CD14-positive monocyte (primary cell): ENCODE data around the gene VKORC1L1. TPM values are rescaled to one million over a fixed set of nuclear protein-coding genes. Genes with fewer than 3 reads are reported as not detected.
"Not testable (repeated sequence)": the region's sequence is repeated elsewhere in the genome, so short reads cannot be mapped to it uniquely, and the experiment has no call there.

Experiments used
- DNase-seq, 3 donors: peaks; one replicate each; pipeline ENCODE4 v3.0.0-alpha.2; 2011 to 2022
- H2AFZ ChIP-seq: 2 replicates; pipeline ENCODE4 v1.6.0; 2012; ENCODE audit warnings: mild to moderate bottlenecking, low read depth, low read length, inconsistent platforms; ENCODE audit not compliant: insufficient read depth, poor library complexity, severe bottlenecking
- H3K27ac ChIP-seq, 2 donors: 1 replicate in 1 of 2; 2 replicates in 1 of 2; pipeline ENCODE4 v1.5.1; 2012 to 2013; ENCODE audit warnings: low read length in 2 of 2, control low read depth in 1 of 2, inconsistent platforms in 1 of 2, low read depth in 1 of 2, mild to moderate bottlenecking in 1 of 2
- H3K27me3 ChIP-seq, 2 donors: one replicate each; pipeline versions ENCODE4 v1.6.0 to v1.6.1; 2011 to 2013; ENCODE audit warnings: low read length in 2 of 2; ENCODE audit not compliant: control insufficient read depth in 2 of 2, insufficient read depth in 2 of 2
- H3K36me3 ChIP-seq, 2 donors: replicated peaks in 1 of 2; 1 replicate in 1 of 2; 2 replicates in 1 of 2; pipeline versions ENCODE4 v1.5.1 to v1.6.1; 2012 to 2013; ENCODE audit warnings: low read length in 2 of 2, control low read depth in 1 of 2, inconsistent platforms in 1 of 2, mild to moderate bottlenecking in 1 of 2; ENCODE audit not compliant: insufficient read depth in 2 of 2, control insufficient read depth in 1 of 2
- H3K4me1 ChIP-seq, 2 donors: 1 replicate in 1 of 2; 2 replicates in 1 of 2; pipeline versions ENCODE4 v1.5.1 to v1.6.1; 2012 to 2013; ENCODE audit warnings: low read length in 2 of 2, control low read depth in 1 of 2, inconsistent platforms in 1 of 2, mild to moderate bottlenecking in 1 of 2, moderate library complexity in 1 of 2; ENCODE audit not compliant: insufficient read depth in 2 of 2, control insufficient read depth in 1 of 2
- H3K4me2 ChIP-seq: replicated peaks from 2 replicates; pipeline ENCODE3; 2012; ENCODE audit warnings: low read length, moderate library complexity, mild to moderate bottlenecking; ENCODE audit not compliant: poor library complexity, severe bottlenecking; ENCODE audit errors: extremely low read depth
- H3K4me3 ChIP-seq, 3 experiments: fragments of 200-600 bp in 1 of 3; sonication (generic) in 1 of 3; replicated peaks in 1 of 3; 1 replicate in 2 of 3; 2 replicates in 1 of 3; pipeline ENCODE4 v1.5.1; 2011 to 2013; ENCODE audit warnings: low read length in 3 of 3, mild to moderate bottlenecking in 3 of 3, control low read depth in 2 of 3, low read depth in 2 of 3, inconsistent platforms in 1 of 3, moderate library complexity in 1 of 3
- H3K79me2 ChIP-seq: 2 replicates; pipeline ENCODE4 v1.6.0; 2012; ENCODE audit warnings: mild to moderate bottlenecking, control low read depth, inconsistent platforms, low read length, moderate library complexity; ENCODE audit not compliant: insufficient read depth
- H3K9ac ChIP-seq: 2 replicates; pipeline ENCODE4 v1.6.0; 2017; ENCODE audit warnings: low read length, mild to moderate bottlenecking; ENCODE audit not compliant: insufficient read depth, poor library complexity, severe bottlenecking
- H3K9me3 ChIP-seq, 2 donors: replicated peaks in 1 of 2; 1 replicate in 1 of 2; 2 replicates in 1 of 2; pipeline versions ENCODE4 v1.5.1 to v1.6.1; 2012 to 2013; ENCODE audit warnings: low read length in 2 of 2, control low read depth in 1 of 2; ENCODE audit not compliant: control insufficient read depth in 1 of 2, insufficient read depth in 1 of 2
- H4K20me1 ChIP-seq: 2 replicates; pipeline ENCODE4 v1.6.0; 2012; ENCODE audit warnings: mild to moderate bottlenecking, low read length, control low read depth, moderate library complexity; ENCODE audit not compliant: insufficient read depth
- H3K27ac Mint-ChIP-seq, 7 donors: one replicate each; pipeline ENCODE4 v1.8.0; 2020; ENCODE audit warnings: mild to moderate bottlenecking in 7 of 7, mixed read lengths in 7 of 7, moderate library complexity in 6 of 7, inconsistent platforms in 2 of 7
- H3K27me3 Mint-ChIP-seq, 3 donors: one replicate each; pipeline ENCODE4 v1.8.0; 2021 to 2022; ENCODE audit warnings: low read depth in 3 of 3, mild to moderate bottlenecking in 3 of 3, mixed read lengths in 3 of 3, moderate library complexity in 3 of 3, inconsistent platforms in 1 of 3
- H3K36me3 Mint-ChIP-seq, 2 donors: one replicate each; pipeline ENCODE4 v1.8.0; 2020; ENCODE audit warnings: mixed read lengths in 2 of 2, inconsistent platforms in 1 of 2, mild to moderate bottlenecking in 1 of 2
- H3K4me1 Mint-ChIP-seq: one replicate; pipeline ENCODE4 v1.8.0; 2020; ENCODE audit warnings: mild to moderate bottlenecking, mixed read lengths
- H3K4me3 Mint-ChIP-seq, 2 donors: one replicate each; pipeline ENCODE4 v1.8.0; 2020; ENCODE audit warnings: mild to moderate bottlenecking in 2 of 2, mixed read lengths in 2 of 2, moderate library complexity in 1 of 2
- H3K9me3 Mint-ChIP-seq, 7 donors: one replicate each; pipeline ENCODE4 v1.8.0; 2020 to 2022; ENCODE audit warnings: mixed read lengths in 7 of 7, mild to moderate bottlenecking in 6 of 7, moderate library complexity in 6 of 7, inconsistent platforms in 2 of 7
- WGBS: methylation state at CpG from one replicate; pipeline ENCODE4 v1.1.5; 2013; ENCODE audit warnings: missing lambda C conversion rate; ENCODE audit not compliant: insufficient coverage; 5-methylcytosine and 5-hydroxymethylcytosine counted together
- intact Hi-C, 2 donors: fragments of 100-400 bp; cut with micrococcal nuclease; formaldehyde crosslinking; loops; one replicate each; pipeline versions ENCODE4 v1.15.0 to v1.15.1; 2023
- polyA plus RNA-seq, 3 donors: library from polyadenylated mRNA; depleted of rRNA in 1 of 3; unstranded in 2 of 3; stranded (reverse) in 1 of 3; fragments of 300-500 nt in 2 of 3; fragments of >200 nt in 1 of 3; fragmentation: Illumina TruSeq in 2 of 3; gene quantifications; 1 replicate in 2 of 3; 2 replicates in 1 of 3; pipeline ENCODE4 v1.2.3, GENCODE V29; 2012 to 2021

The VKORC1L1 gene
- polyA plus RNA-seq, 3 donors: 1.9 to 3.2 (median 2.7) TPM

DNA sequence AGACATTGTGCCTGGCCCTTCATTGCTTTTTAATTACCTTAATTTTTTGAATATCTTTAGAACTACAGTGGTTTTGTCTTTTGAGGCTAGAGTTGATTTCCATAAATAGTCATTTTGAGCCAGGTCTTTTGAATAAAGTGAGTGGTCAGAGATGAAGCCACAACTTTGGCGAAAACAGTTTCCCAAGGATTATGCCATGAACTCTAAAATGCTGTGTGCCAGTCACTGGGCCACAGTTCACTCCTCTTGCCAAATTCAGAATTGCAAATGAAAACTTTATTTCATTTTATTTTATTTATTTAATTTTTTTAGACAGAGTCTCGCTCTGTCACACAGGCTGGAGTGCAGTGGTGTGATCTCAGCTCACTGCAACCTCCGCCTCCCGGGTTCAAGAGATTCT lies 14.2 kb upstream of the VKORC1L1 start:
- H3K9me3 Mint-ChIP-seq, H3K4me2 ChIP-seq, H3K4me1 Mint-ChIP-seq, H3K36me3 ChIP-seq, H3K4me3 ChIP-seq, H3K36me3 Mint-ChIP-seq, H2AFZ ChIP-seq, H3K9me3 ChIP-seq, H3K27me3 ChIP-seq, H3K27ac Mint-ChIP-seq, H3K27ac ChIP-seq, intact Hi-C loops, H3K9ac ChIP-seq, H3K4me3 Mint-ChIP-seq, DNase-seq, H4K20me1 ChIP-seq, H3K79me2 ChIP-seq, H3K4me1 ChIP-seq: not testable (repeated sequence)
- WGBS: 100% methylated on average over 1 of the region's 4 CpGs
- H3K27me3 Mint-ChIP-seq: peaks cover 5 to 10% (median 7%) of the 10 kb centered on the region in 3 donors

DNA sequence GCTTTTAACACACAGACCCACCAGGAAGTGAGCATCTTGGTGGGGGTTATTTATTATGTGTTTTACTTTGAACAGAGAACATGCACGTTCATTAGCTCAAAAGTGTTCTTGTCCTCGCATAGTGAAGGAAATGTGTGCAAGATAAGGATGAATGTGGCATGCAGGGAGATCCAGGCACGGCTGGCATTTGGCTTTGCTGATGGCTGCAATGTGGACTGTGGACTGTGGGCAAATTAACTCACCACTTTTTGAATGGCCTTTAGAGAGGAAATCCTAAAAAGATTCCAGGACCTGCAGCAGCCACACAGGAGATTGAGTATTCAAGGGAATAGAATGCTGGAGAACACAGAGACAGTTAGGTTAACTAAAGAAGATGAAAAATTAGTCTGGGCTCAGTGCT lies 6.6 kb upstream of the VKORC1L1 start:
- H3K27ac Mint-ChIP-seq, H3K79me2 ChIP-seq, H3K27me3 ChIP-seq, intact Hi-C loops, DNase-seq, H3K36me3 Mint-ChIP-seq, H3K9me3 Mint-ChIP-seq, H3K4me3 Mint-ChIP-seq, H3K4me1 ChIP-seq, H4K20me1 ChIP-seq, H3K4me3 ChIP-seq, H3K4me2 ChIP-seq, H3K9me3 ChIP-seq, H3K27ac ChIP-seq, H3K36me3 ChIP-seq, H3K9ac ChIP-seq, H3K27me3 Mint-ChIP-seq, H2AFZ ChIP-seq: not testable (repeated sequence)
- WGBS: 80% methylated on average over 2 of the region's 3 CpGs
- peaks cover 12% of the 10 kb centered on the region for H3K4me1 Mint-ChIP-seq

DNA sequence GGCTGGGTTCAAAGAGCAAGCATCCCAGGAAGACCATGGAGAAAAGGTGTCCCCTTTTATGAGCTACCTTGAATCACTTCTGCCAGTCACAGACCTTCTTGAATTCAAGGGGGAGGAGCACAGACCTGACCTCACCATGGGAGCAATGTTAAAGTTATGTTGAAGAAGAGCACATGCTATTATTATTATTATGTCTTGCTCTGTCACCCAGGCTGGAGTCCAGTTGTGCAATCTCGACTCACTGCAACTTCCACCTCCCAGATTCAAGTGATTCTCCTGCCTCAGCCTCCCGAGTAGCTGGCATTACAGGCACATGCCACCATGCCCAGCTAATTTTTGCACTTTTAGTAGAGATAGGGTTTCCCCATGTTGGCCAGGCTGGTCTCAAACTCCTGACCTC lies 5.2 kb upstream of the VKORC1L1 start:
- H4K20me1 ChIP-seq, H3K4me3 Mint-ChIP-seq, H3K27me3 Mint-ChIP-seq, H3K9me3 ChIP-seq, H3K36me3 Mint-ChIP-seq, H3K27ac ChIP-seq, H3K36me3 ChIP-seq, H2AFZ ChIP-seq, H3K9me3 Mint-ChIP-seq, intact Hi-C loops, H3K27me3 ChIP-seq, H3K4me3 ChIP-seq, H3K9ac ChIP-seq, DNase-seq, H3K4me2 ChIP-seq, H3K79me2 ChIP-seq: not testable (repeated sequence)
- 70% methylated on average over 2 of the region's 2 CpGs for WGBS
- Mint-ChIP-seq H3K27ac (peak overlapping the region in 1 of 7 donors; percentile 68), H3K4me1 (peaks cover 20% of the 10 kb centered on the region)
- H3K4me1 ChIP-seq: peaks cover 18 to 21% of the 10 kb centered on the region in 2 donors

DNA sequence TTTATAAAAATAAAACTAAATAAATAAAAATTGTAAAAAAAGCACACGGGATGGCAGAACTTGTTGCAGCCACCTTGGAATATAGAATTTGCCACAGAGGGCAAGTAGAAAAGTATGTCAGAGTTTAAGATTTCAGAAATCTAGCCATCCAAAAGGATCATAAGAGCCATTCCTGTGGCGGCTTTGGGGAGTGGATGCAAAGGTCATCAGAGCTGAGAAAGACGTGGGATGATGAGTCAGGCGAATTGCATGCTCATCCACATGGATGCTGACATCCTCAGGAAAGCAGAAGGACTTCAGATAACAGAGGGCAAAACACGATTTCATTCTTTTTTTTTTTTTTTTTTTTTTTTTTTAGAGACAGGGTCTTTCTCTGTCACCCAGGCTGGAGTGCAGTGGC lies 3.6 kb upstream of the VKORC1L1 start:
- H3K9ac ChIP-seq, H2AFZ ChIP-seq, H3K9me3 Mint-ChIP-seq, H3K27me3 ChIP-seq, H3K27ac Mint-ChIP-seq, H3K27me3 Mint-ChIP-seq, H3K9me3 ChIP-seq, H3K36me3 ChIP-seq, H3K27ac ChIP-seq, H3K4me3 ChIP-seq, H4K20me1 ChIP-seq, H3K4me3 Mint-ChIP-seq, H3K36me3 Mint-ChIP-seq, intact Hi-C loops, DNase-seq, H3K4me2 ChIP-seq, H3K79me2 ChIP-seq: not testable (repeated sequence)
- H3K4me1 ChIP-seq: peaks cover 25 to 27% of the 10 kb centered on the region in 2 donors
- WGBS: no CpG with 5 or more reads among the region's 5 CpGs
- H3K4me1 Mint-ChIP-seq: peaks cover 25% of the 10 kb centered on the region
